WTC11 (cell line): ENCODE data around the gene ANTXRL. TPM values are rescaled to one million over a fixed set of nuclear protein-coding genes. Genes with fewer than 3 reads are reported as not detected.
"Not testable (repeated sequence)": the region's sequence is repeated elsewhere in the genome, so short reads cannot be mapped to it uniquely, and the experiment has no call there.

Experiments
- ATAC-seq: fragments of 200-7000 bp; cut with Tn5 transposase; 2 replicates; pipeline ENCODE4 v1.10.0; 2021; ENCODE audit warnings: mild to moderate bottlenecking, moderate library complexity
- CTCF ChIA-PET: fragments of 300-600 bp; sonication (Branson Sonifier 250); formaldehyde crosslinking; loops from one replicate; lab custom pipeline; 2021; ENCODE audit warnings: antibody characterized with exemption; lab: Charles Lee
- POLR2A ChIA-PET: fragments of 350-600 bp; sonication (Branson Sonifier 250); formaldehyde crosslinking; loops from one replicate; lab custom pipeline; 2021; ENCODE audit warnings: antibody characterized with exemption; lab: Charles Lee
- DNase-seq: peaks from one replicate; pipeline ENCODE4 v3.0.0; 2021; ENCODE audit warnings: low spot score
- H3K27ac Mint-ChIP-seq: 2 replicates; pipeline ENCODE4 v1.8.0; 2021; ENCODE audit warnings: mixed read lengths
- H3K27me3 Mint-ChIP-seq: 2 replicates; pipeline ENCODE4 v1.8.0; 2021; ENCODE audit warnings: low read depth, mild to moderate bottlenecking, moderate library complexity, mixed read lengths
- H3K36me3 Mint-ChIP-seq: 2 replicates; pipeline ENCODE4 v1.8.0; 2021; ENCODE audit warnings: mixed read lengths
- H3K4me1 Mint-ChIP-seq: 2 replicates; pipeline ENCODE4 v1.8.0; 2022; ENCODE audit warnings: mixed read lengths
- H3K4me3 Mint-ChIP-seq: 2 replicates; pipeline ENCODE4 v1.8.0; 2021; ENCODE audit warnings: mild to moderate bottlenecking, moderate library complexity, mixed read lengths
- H3K9me3 Mint-ChIP-seq: 2 replicates; pipeline ENCODE4 v1.8.0; 2021; ENCODE audit warnings: mixed read lengths
- ATF1 ChIP-seq: sonication (generic); formaldehyde crosslinking; IDR thresholded peaks from 2 replicates; pipeline ENCODE4 v1.8.1; 2023; ENCODE audit warnings: mild to moderate bottlenecking, moderate library complexity, missing genetic modification reagents
- CBFB ChIP-seq: sonication (generic); formaldehyde crosslinking; IDR thresholded peaks from 2 replicates; pipeline ENCODE4 v1.8.1; 2022; ENCODE audit warnings: mild to moderate bottlenecking, low read depth, missing genetic modification reagents
- CTCF ChIP-seq: fragments of 200-600 bp; IDR thresholded peaks from 2 replicates; pipeline ENCODE4 v1.8.0; 2022; ENCODE audit warnings: antibody characterized with exemption
- ELF4 ChIP-seq: sonication (generic); formaldehyde crosslinking; IDR thresholded peaks from 2 replicates; pipeline ENCODE4 v1.8.1; 2022; ENCODE audit warnings: low read depth, mild to moderate bottlenecking, moderate library complexity, missing genetic modification reagents
- JAZF1 ChIP-seq: fragments of 250-450 bp; sonication (Bioruptor Pico); IDR thresholded peaks from 2 replicates; pipeline ENCODE4 v1.9.0; 2021; ENCODE audit warnings: moderate library complexity, mild to moderate bottlenecking, inconsistent platforms
- MAX ChIP-seq: sonication (generic); formaldehyde crosslinking; IDR thresholded peaks from 2 replicates; pipeline ENCODE4 v1.8.0; 2022; ENCODE audit warnings: mild to moderate bottlenecking, missing genetic modification reagents
- NR2C2 ChIP-seq: sonication (generic); formaldehyde crosslinking; IDR thresholded peaks from 2 replicates; pipeline ENCODE4 v1.8.0; 2022; ENCODE audit warnings: mild to moderate bottlenecking, missing genetic modification reagents
- NR3C1 ChIP-seq: sonication (generic); formaldehyde crosslinking; conservative IDR thresholded peaks from 2 replicates; pipeline ENCODE4 v1.8.1; 2023; ENCODE audit warnings: low read depth, mild to moderate bottlenecking, missing genetic modification reagents
- TEAD1 ChIP-seq: sonication (generic); formaldehyde crosslinking; IDR thresholded peaks from 2 replicates; pipeline ENCODE4 v1.8.0; 2022; ENCODE audit warnings: mild to moderate bottlenecking, missing genetic modification reagents
- TP53 ChIP-seq: sonication (generic); formaldehyde crosslinking; IDR thresholded peaks from 2 replicates; pipeline ENCODE4 v1.8.1; 2023; ENCODE audit warnings: mild to moderate bottlenecking, missing genetic modification reagents
- USF1 ChIP-seq: sonication (generic); formaldehyde crosslinking; IDR thresholded peaks from 2 replicates; pipeline ENCODE4 v1.8.0; 2022; ENCODE audit warnings: mild to moderate bottlenecking, missing genetic modification reagents
- ZNF219 ChIP-seq: sonication (generic); formaldehyde crosslinking; IDR thresholded peaks from 2 replicates; pipeline ENCODE4 v1.8.0; 2023; ENCODE audit warnings: missing genetic modification reagents, mild to moderate bottlenecking, borderline replicate concordance
- ZNF423 ChIP-seq: fragments of 250-450 bp; sonication (Bioruptor Pico); IDR thresholded peaks from 2 replicates; pipeline ENCODE4 v2.1.2; 2022; ENCODE audit warnings: mild to moderate bottlenecking, moderate library complexity
- ZNF512 ChIP-seq: sonication (generic); formaldehyde crosslinking; IDR thresholded peaks from 2 replicates; pipeline ENCODE4 v1.8.1; 2022; ENCODE audit warnings: missing genetic modification reagents, borderline replicate concordance
- total RNA-seq: library from RNA; stranded (reverse); gene quantifications from 3 replicates; pipeline ENCODE4 v1.2.3, GENCODE V29; 2021
- TF ChIP-seq, protein P1 (sequence below): sonication (generic); formaldehyde crosslinking; conservative IDR thresholded peaks from 2 replicates; pipeline ENCODE4 v1.8.1; 2023; ENCODE audit warnings: mild to moderate bottlenecking, low read depth, missing genetic modification reagents, moderate library complexity
- TF ChIP-seq, protein P2 (sequence below): sonication (generic); formaldehyde crosslinking; IDR thresholded peaks from 2 replicates; pipeline ENCODE4 v1.8.0; 2022; ENCODE audit warnings: mild to moderate bottlenecking, missing genetic modification reagents

Gene ANTXRL
- total RNA-seq, 1 experiment from 2014 or later, result not detected

GRCh38 chr10:46254467-46254866 is 32.3 kb upstream of the ANTXRL start (continued):
- TF ChIP-seq, protein P1, sequence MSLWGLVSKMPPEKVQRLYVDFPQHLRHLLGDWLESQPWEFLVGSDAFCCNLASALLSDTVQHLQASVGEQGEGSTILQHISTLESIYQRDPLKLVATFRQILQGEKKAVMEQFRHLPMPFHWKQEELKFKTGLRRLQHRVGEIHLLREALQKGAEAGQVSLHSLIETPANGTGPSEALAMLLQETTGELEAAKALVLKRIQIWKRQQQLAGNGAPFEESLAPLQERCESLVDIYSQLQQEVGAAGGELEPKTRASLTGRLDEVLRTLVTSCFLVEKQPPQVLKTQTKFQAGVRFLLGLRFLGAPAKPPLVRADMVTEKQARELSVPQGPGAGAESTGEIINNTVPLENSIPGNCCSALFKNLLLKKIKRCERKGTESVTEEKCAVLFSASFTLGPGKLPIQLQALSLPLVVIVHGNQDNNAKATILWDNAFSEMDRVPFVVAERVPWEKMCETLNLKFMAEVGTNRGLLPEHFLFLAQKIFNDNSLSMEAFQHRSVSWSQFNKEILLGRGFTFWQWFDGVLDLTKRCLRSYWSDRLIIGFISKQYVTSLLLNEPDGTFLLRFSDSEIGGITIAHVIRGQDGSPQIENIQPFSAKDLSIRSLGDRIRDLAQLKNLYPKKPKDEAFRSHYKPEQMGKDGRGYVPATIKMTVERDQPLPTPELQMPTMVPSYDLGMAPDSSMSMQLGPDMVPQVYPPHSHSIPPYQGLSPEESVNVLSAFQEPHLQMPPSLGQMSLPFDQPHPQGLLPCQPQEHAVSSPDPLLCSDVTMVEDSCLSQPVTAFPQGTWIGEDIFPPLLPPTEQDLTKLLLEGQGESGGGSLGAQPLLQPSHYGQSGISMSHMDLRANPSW, result no peak
- TF ChIP-seq MAX (CRISPR knock-in tag) (no peak), JAZF1 (CRISPR knock-in tag) (no peak), ZNF512 (CRISPR knock-in tag) (no peak), TP53 (CRISPR knock-in tag) (no peak), USF1 (CRISPR knock-in tag) (no peak), TEAD1 (CRISPR knock-in tag) (no peak), CBFB (no peak), ZNF219 (CRISPR knock-in tag) (no peak)

GRCh38 chr10:46255210-46255609 is 31.6 kb upstream of the ANTXRL start:
- H3K9me3 Mint-ChIP-seq, POLR2A ChIA-PET, H3K4me1 Mint-ChIP-seq, ATAC-seq, DNase-seq, H3K27ac Mint-ChIP-seq, H3K27me3 Mint-ChIP-seq, H3K36me3 Mint-ChIP-seq, H3K4me3 Mint-ChIP-seq: not testable (repeated sequence)
- CTCF ChIA-PET, result interaction anchor here (1.6 kb wide), 1 partner anchor 26 kb away, joined by 5 read pairs; no protein-coding TSS in a partner anchor

DNA sequence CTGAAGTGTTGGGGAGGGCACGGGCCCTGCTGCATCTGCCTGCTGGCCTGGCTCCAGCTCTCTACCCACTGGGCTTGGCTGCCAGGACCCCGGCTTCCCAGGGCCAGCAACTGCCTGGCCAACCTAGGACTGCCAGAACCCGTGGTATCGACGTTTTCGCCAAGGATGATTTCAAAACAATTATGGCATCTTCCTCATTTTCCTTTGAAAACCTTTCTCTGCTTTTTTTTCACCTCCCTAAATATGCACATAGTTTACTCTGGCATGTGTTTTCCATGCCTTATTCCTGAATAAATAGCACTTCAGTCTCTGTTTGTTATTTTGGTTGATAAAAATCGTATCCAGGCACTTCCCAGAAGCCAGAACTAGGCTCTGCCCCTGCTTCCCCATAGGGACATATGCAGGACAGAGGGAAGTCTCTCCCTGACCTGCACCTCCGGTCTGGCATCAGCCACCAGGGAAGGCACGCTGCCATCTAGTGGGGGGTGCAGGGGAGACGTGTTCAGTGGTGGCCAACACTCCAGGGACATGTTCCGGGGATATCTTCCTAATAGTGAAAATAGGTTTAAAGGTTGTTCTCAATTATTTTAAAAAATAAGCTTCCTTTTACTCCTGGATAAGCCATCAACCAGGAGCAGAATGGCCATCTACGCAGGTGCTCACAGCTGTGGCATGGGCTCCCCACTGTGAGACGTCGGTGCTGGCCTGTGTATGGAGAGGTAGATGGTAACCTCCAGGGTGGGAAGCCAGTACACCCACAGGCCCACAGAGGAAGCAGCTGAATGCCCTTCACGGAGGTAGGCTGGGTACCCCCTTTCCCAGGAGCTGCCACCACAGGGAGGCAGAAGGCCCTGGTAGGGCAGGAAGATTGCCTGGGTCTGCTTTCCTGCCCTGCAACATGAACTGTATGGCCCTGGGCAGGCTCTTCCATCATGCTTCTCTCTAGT is 30.7 kb upstream of the ANTXRL start:
- ChIA-PET CTCF (interaction anchor here (1.6 kb wide), 1 partner anchor 27 kb away, joined by 5 read pairs; no protein-coding TSS in a partner anchor), POLR2A (no interaction called here)
- Mint-ChIP-seq H3K27me3 (no peaks in the 10 kb centered on the region), H3K9me3 (no peaks in the 10 kb centered on the region), H3K4me1 (peaks cover 3% of the 10 kb centered on the region), H3K4me3 (no peak overlapping the region), H3K27ac (no peak overlapping the region), H3K36me3 (no peaks in the 10 kb centered on the region)
- ATAC-seq (peak; percentile 99), DNase-seq (peak; percentile 83)
- peak; percentile 64; the same call in 1 of the 2 replicates for TF ChIP-seq CTCF
- no peak for TF ChIP-seq ZNF423

- H3K27me3 Mint-ChIP-seq, result no peaks in the 10 kb centered on the region
- H3K27ac Mint-ChIP-seq, result no peak overlapping the region
- no peak for DNase-seq
- CTCF ChIA-PET, result no interaction called here
- no peaks in the 10 kb centered on the region for H3K36me3 Mint-ChIP-seq
- H3K4me1 Mint-ChIP-seq, result peaks cover 3% of the 10 kb centered on the region
- no peaks in the 10 kb centered on the region for H3K9me3 Mint-ChIP-seq
- H3K4me3 Mint-ChIP-seq, result no peak overlapping the region
- POLR2A ChIA-PET, result no interaction called here
- no peak for ATAC-seq
- TF ChIP-seq USF1 (CRISPR knock-in tag) (no peak), NR2C2 (CRISPR knock-in tag) (no peak), ATF1 (CRISPR knock-in tag) (no peak), ELF4 (CRISPR knock-in tag) (no peak), CBFB (no peak), NR3C1 (CRISPR knock-in tag) (no peak)
- TF ChIP-seq, protein P2, sequence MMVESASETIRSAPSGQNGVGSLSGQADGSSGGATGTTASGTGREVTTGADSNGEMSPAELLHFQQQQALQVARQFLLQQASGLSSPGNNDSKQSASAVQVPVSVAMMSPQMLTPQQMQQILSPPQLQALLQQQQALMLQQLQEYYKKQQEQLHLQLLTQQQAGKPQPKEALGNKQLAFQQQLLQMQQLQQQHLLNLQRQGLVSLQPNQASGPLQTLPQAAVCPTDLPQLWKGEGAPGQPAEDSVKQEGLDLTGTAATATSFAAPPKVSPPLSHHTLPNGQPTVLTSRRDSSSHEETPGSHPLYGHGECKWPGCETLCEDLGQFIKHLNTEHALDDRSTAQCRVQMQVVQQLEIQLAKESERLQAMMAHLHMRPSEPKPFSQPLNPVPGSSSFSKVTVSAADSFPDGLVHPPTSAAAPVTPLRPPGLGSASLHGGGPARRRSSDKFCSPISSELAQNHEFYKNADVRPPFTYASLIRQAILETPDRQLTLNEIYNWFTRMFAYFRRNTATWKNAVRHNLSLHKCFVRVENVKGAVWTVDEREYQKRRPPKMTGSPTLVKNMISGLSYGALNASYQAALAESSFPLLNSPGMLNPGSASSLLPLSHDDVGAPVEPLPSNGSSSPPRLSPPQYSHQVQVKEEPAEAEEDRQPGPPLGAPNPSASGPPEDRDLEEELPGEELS (CRISPR knock-in tag), result no peak
Measured at GRCh38 chr10:46257099-46257498, 29.7 kb upstream of the ANTXRL start.
